Panc1 (cell line): Measurements from ENCODE around the gene ARMC10.

Experiments used
- TF ChIP-seq, protein P1 (sequence below), 2 experiments: IDR thresholded peaks; 2 replicates each; pipeline ENCODE4 v1.6.1; 2011 to 2012; ENCODE audit warnings: low read depth in 2 of 2, control low read depth in 1 of 2, low read length in 1 of 2, mild to moderate bottlenecking in 1 of 2, moderate library complexity in 1 of 2; ENCODE audit not compliant: insufficient read depth in 1 of 2
- TF ChIP-seq, protein P2 (sequence below): fragments of 450-650 bp; IDR thresholded peaks from 2 replicates; pipeline ENCODE4 v1.5.1; 2017; ENCODE audit warnings: mild to moderate bottlenecking

DNA sequence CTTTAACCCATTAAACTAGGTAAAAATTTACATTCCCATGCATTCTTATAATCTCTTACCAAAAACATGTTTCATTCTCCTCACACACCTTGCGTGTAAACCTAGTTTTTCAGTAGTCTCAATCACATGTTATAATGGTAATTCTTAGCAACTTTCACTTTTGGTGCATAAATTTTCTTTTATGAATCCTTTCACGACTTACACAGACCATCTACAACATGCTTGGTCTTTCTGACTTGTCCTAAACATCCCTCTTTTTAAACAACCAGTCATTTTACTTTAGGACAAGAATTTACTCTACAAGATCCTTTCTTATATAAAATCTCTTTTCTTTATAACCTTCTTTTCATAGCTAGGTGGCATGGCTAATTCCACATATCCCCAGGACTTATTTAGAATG is 26.1 kb upstream of the ARMC10 start:
- TF ChIP-seq, protein P1, sequence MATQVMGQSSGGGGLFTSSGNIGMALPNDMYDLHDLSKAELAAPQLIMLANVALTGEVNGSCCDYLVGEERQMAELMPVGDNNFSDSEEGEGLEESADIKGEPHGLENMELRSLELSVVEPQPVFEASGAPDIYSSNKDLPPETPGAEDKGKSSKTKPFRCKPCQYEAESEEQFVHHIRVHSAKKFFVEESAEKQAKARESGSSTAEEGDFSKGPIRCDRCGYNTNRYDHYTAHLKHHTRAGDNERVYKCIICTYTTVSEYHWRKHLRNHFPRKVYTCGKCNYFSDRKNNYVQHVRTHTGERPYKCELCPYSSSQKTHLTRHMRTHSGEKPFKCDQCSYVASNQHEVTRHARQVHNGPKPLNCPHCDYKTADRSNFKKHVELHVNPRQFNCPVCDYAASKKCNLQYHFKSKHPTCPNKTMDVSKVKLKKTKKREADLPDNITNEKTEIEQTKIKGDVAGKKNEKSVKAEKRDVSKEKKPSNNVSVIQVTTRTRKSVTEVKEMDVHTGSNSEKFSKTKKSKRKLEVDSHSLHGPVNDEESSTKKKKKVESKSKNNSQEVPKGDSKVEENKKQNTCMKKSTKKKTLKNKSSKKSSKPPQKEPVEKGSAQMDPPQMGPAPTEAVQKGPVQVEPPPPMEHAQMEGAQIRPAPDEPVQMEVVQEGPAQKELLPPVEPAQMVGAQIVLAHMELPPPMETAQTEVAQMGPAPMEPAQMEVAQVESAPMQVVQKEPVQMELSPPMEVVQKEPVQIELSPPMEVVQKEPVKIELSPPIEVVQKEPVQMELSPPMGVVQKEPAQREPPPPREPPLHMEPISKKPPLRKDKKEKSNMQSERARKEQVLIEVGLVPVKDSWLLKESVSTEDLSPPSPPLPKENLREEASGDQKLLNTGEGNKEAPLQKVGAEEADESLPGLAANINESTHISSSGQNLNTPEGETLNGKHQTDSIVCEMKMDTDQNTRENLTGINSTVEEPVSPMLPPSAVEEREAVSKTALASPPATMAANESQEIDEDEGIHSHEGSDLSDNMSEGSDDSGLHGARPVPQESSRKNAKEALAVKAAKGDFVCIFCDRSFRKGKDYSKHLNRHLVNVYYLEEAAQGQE (IDR thresholded peaks at IDR 0.05; ENCODE audit: insufficient read depth in 1 of 2, low read depth in 2 of 2, low read length in 1 of 2): no peak
- TF ChIP-seq, protein P2, sequence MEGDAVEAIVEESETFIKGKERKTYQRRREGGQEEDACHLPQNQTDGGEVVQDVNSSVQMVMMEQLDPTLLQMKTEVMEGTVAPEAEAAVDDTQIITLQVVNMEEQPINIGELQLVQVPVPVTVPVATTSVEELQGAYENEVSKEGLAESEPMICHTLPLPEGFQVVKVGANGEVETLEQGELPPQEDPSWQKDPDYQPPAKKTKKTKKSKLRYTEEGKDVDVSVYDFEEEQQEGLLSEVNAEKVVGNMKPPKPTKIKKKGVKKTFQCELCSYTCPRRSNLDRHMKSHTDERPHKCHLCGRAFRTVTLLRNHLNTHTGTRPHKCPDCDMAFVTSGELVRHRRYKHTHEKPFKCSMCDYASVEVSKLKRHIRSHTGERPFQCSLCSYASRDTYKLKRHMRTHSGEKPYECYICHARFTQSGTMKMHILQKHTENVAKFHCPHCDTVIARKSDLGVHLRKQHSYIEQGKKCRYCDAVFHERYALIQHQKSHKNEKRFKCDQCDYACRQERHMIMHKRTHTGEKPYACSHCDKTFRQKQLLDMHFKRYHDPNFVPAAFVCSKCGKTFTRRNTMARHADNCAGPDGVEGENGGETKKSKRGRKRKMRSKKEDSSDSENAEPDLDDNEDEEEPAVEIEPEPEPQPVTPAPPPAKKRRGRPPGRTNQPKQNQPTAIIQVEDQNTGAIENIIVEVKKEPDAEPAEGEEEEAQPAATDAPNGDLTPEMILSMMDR: no peak
